Mammary epithelial cell (primary cell): Measurements from ENCODE around the gene DNAH14.

Experiments
- CTCF ChIP-seq, 2 donors: IDR thresholded peaks in 1 of 2; conservative IDR thresholded peaks in 1 of 2; 2 replicates each; pipeline ENCODE4 v1.5.1; 2011 to 2012; ENCODE audit warnings: inconsistent platforms in 2 of 2, low read length in 2 of 2, mild to moderate bottlenecking in 2 of 2, control low read depth in 1 of 2, low read depth in 1 of 2; ENCODE audit not compliant: insufficient read depth in 1 of 2; ENCODE audit errors: extremely low read depth in 1 of 2
- EZH2 ChIP-seq: IDR thresholded peaks from 2 replicates; pipeline ENCODE4 v1.6.1; 2012; ENCODE audit warnings: low read length, inconsistent platforms, borderline replicate concordance

- TF ChIP-seq CTCF (conservative IDR thresholded peaks at IDR 0.05 in 1 of 2, IDR thresholded peaks at IDR 0.05 in 1 of 2; ENCODE audit: extremely low read depth in 1 of 2, insufficient read depth in 1 of 2, low read depth in 1 of 2, low read length in 2 of 2) = peak in 1 of 2 donors; percentile 5
- TF ChIP-seq EZH2 = no peak
Observed at GRCh38 chr1:225441314-225442122, 512.0 kb downstream of the DNAH14 start.
